Suppressor macrophage treated with lipopolysaccharide for 4 hours (primary cell): ENCODE results near the gene SLC25A43.

Experiments used
- DNase-seq: peaks from one replicate; pipeline ENCODE4 v3.0.0-alpha.2; 2020

The SLC25A43 gene

GRCh38 chrX:119501511-119502148, 102.5 kb downstream of the SLC25A43 start:
- DNase-seq, result no peak

GRCh38 chrX:119502727-119503483, 103.8 kb downstream of the SLC25A43 start:
- no peak for DNase-seq

GRCh38 chrX:119503484-119503861, 104.3 kb downstream of the SLC25A43 start:
- no peak for DNase-seq
